CD4-positive, alpha-beta T cell treated with Interferon alpha-2 for 1 hour (primary cell): ENCODE results near the gene DDR2.

Source experiments
- DNase-seq, 2 donors: peaks; one replicate each; pipeline ENCODE4 v3.0.0-alpha.2; 2020 to 2022

Gene DDR2

GRCh38 chr1:162674034-162674608 lies 41.9 kb downstream of the DDR2 start:
- DNase-seq = no peak

DNA sequence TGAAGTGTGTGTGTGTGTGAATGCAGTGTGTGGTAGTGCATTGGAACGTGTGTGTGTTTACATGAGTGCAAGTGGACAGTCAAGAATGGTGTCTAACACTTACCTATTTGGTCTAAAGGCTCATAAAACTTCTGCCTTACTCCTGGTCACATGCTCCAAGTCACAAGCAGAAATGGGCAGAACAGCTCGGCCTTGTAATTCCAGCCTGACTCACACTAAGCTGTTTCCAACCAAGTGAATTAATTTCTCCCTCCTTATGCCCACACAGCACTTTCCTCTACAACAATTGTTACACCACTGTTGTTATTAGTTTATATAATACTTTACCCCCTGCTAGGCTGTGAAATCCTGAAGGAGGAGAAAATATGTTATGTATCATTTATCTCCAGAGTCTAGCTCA lies 43.8 kb downstream of the DDR2 start:
- DNase-seq = no peak

GRCh38 chr1:162676750-162677149 lies 44.5 kb downstream of the DDR2 start:
- no peak for DNase-seq

- no peak for DNase-seq
Measured at GRCh38 chr1:162677607-162678371, 45.5 kb downstream of the DDR2 start.

- DNase-seq = no peak
Measured at GRCh38 chr1:162678439-162678838, 46.2 kb downstream of the DDR2 start.

DNA sequence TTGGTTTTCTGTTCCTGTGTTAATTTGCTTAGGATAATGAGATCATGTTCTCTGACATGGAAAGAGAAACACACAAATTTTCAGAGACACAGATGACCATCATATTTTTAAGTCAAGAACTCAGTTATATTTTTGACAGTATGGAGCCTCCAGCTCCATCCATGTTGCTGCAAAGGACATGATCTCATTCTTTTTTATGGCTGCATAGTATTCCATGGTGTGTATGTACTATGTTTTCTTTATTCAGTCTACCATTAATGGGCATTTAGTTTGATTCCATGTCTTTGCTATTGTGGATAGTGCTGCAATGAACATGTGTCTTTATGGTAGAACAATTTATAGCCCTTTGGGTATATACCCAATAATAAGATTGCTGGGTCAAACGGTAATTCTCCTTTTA lies 47.0 kb downstream of the DDR2 start:
- DNase-seq = no peak

GRCh38 chr1:162680419-162681121 lies 48.3 kb downstream of the DDR2 start:
- DNase-seq = no peak

DNA sequence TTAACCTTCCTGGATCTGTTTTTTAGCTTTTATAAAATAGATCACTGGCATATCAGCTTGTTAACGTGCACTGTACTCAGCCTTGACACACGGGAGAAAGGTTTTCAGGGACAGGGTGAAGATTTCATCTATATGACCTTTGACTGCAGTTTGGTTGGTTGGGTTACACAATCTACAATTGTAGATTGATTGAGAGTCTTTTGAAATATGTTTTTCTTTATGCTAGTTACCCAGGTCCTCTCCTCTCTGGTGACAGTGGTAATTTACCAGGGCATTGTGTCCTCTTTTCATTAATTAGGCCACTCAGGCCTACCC lies 48.8 kb downstream of the DDR2 start:
- DNase-seq = no peak

GRCh38 chr1:162682013-162682419 lies 49.8 kb downstream of the DDR2 start:
- no peak for DNase-seq

GRCh38 chr1:162687870-162688269 lies 55.6 kb downstream of the DDR2 start:
- no peak for DNase-seq

GRCh38 chr1:162688521-162688920 lies 56.3 kb downstream of the DDR2 start:
- no peak for DNase-seq

- DNase-seq = no peak
Measured at GRCh38 chr1:162688931-162689330, 56.7 kb downstream of the DDR2 start.

GRCh38 chr1:162689745-162690671 lies 57.7 kb downstream of the DDR2 start:
- DNase-seq = no peak

GRCh38 chr1:162690672-162691434 lies 58.6 kb downstream of the DDR2 start:
- DNase-seq = no peak

- no peak for DNase-seq
Measured at GRCh38 chr1:162691999-162692575, 59.8 kb downstream of the DDR2 start.

GRCh38 chr1:162694911-162695310 lies 62.6 kb downstream of the DDR2 start:
- DNase-seq = no peak

GRCh38 chr1:162695687-162696086 lies 63.4 kb downstream of the DDR2 start:
- DNase-seq = no peak

GRCh38 chr1:162696286-162696862 lies 64.1 kb downstream of the DDR2 start:
- DNase-seq = no peak

- no peak for DNase-seq
Measured at GRCh38 chr1:162697140-162697895, 65.1 kb downstream of the DDR2 start.

DNA sequence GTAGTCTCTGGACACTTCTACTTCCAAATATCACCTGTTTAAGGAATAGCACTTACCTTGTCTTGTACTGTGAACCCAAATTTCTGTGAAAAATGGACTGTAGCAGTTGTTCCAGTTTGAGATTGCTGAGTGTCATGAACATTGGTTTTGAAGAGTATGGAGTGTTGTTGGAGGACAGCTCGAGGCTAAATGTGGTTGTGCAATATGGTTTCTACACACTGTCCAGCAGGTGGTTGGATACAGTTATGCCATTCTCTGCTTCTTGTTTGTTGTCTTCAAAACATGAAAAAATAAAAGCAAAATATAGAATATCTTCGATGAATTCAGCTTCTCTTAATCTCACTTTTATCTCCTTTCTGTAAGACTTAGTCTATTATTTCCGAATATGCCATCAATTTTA lies 67.1 kb downstream of the DDR2 start:
- DNase-seq = no peak

GRCh38 chr1:162700131-162700530 lies 67.9 kb downstream of the DDR2 start:
- DNase-seq = no peak
